GM19395 (cell line): ENCODE measurements around the gene CLSTN2.
"Not testable (repeated sequence)": the region's sequence is repeated elsewhere in the genome, so short reads cannot be mapped to it uniquely, and the experiment has no call there.

ENCODE experiments used
- ATAC-seq: cut with Tn5 transposase; IDR thresholded peaks from one replicate; pipeline ENCODE4 v1.9.1; 2021; ENCODE audit warnings: mild to moderate bottlenecking, moderate library complexity; ENCODE audit not compliant: unreplicated experiment

CLSTN2 gene

DNA sequence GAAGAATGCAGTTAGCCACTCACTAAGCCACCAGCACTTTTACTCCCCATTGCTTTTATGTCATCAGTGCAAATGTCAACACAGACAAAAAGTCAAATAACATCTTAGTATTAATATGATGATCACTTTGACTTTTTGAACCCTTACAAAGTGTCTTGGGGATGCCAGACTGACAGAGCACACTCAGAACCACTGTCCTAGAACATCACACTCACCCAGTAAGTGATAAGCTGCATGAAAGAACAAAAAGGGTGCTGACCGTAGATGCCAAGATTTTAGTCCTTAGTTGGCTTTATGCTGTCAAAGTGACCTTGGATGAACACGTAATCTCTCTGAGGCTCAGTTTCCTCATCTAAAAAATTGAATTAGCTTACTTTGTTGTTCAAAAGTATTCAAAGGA, 463.4 kb downstream of the CLSTN2 start:
- no peak for ATAC-seq

DNA sequence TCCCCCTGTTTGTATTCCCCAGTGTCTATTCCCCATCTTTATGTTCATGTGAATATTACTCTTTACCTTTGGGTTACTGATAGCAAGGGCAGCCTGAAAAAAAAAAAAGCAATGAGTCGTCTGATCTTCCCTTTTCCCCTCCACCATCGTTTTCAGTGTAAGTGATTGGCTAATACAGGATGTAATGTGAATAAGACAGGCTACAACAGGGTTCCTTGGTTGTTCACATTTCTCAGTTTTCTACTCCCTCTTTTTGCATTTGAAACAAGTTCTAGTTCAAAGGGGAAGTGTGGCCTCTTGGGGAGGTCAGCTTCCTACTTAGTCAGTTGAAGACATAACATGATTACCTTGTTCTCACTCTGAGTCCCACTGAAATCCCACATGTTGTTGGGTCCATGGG, 464.9 kb downstream of the CLSTN2 start:
- no peak for ATAC-seq

DNA sequence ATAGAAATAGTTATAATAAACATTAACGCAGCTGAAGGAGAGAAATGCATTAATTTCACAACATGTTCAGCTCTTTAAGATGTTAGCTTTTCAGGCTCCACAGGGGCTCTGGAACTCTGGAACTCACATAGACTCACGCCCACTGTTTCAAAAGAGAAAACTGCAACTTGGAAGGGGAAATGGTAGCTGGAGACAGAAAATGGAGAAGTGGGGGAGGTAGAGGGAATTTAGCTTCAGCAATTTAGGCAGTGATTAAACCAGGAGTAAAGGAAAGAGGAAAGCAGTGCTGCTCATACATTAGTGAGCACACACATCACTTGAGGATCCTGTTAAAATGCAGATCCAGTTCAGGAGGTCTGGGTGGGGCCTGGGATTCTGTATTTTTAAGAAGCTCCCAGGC, 468.1 kb downstream of the CLSTN2 start:
- no peak for ATAC-seq

DNA sequence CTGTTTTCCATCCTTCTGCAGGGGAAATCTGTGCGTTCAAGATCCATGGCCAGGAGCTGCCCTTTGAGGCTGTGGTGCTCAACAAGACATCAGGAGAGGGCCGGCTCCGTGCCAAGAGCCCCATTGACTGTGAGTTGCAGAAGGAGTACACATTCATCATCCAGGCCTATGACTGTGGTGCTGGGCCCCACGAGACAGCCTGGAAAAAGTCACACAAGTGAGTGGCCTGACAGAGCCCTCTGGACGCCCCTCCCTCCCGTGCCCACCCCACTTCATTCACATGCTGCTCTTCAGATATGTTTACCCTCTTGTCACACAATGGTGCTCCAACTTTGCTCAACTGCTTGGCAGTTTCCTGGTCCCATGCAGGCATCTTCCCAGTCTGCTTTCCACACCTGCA, 468.6 kb downstream of the CLSTN2 start:
- no peak for ATAC-seq

DNA sequence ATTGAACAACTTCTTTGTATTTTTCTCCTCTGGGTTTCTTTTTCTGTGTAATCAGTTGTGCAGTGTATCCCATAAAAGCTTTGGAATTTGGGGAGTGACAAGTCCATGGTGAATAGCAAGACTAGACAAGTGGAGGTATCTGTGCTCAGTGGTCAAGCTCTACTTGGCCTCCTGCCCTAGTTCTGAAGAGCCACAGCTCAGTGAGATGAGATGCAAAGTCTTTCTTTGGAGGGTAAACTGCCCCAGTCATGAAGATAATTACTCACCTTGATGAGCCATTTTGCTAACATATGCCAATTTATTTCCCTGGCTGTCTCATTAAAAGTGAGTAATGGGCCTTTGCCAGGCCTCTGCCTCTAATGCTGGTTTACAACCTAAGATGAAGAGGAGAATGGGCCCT, 471.7 kb downstream of the CLSTN2 start:
- ATAC-seq, result no peak

DNA sequence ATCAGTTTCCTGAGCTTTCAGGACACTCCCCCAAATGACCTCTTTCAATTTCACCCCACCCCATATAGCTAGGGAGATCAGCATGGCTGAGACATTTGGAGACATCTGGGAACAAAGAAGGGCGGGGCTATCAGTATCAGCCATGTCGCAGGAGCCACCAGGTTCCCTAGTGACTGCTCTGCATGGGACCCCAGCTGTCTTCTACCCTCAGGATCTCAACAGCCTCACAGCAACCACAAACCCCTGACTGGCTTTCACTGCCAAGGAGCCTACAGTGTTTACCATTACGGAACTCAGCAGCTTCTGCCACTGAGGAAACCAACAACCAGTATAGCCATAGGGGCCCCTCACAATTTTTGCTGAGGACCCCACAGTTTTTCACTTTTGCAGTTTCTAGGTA, 473.3 kb downstream of the CLSTN2 start:
- no peak for ATAC-seq

DNA sequence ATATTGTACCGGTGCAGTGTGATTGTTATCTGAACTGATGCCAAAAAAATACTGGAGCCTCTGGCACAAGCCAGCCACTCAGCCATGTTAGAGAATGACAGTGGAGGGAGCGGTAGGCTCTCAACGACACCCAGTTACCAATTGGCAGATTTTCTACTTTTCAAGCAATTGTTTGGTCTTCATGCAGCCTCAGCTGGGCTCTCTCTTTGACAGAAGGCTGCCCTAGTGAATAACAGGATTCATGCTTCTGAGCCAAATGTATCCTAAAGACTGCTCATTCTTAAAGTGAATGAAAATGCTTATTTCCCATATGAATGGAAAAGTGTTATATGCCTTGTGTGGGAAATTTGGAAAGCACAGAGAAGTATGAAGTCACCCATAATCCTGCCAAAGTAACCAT, 481.7 kb downstream of the CLSTN2 start:
- no peak for ATAC-seq

DNA sequence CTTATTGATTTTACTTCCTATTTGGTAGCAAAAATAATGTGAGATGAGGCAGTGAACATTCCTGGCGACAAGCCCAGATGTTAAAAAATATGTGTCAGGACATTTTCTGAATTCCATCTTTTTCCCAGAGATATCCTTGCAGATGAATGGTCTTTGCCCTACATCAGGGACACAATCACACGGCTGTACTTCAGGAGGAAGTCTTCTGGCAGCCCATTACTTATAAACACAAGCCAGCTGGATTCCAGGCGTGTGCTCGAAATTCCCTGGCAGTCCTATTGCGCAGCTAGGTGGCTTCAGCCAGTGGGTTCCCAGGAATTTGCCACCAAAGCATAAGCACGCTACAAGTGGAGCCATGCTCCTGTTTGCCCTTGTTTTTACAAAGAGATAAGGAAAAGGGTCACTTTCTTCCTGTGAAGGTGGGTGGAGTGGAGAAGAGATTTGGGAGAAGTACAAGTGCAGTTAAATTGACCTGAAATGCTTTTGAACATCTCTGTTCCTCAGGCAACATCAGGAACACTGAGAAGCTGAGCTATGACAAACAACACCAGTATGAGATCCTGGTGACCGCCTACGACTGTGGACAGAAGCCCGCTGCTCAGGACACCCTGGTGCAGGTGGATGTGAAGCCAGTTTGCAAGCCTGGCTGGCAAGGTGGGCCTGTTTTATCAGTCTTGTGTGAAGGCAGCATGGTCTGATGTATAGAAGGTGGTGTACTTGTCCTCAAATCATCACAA, 485.8 kb downstream of the CLSTN2 start:
- no peak for ATAC-seq

DNA sequence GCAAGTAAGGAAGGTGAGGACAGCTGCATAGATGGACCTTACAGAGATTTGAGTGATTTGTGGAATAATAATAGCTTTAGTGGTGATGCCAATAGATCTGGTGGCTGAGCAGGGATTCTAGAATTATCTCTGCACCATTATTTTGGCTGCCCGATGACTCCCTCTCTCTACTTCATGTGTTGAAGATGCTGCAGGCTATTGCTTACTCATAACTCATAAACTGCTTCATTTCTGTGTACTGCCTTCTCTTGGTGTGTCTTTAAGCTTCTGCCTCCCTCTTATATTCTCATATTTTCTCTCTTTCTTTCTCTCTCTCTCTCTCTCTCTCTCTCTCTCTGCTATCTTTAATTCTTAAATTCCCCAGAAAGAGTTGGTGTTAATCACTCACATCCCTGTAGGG, 486.9 kb downstream of the CLSTN2 start:
- ATAC-seq, result no peak

DNA sequence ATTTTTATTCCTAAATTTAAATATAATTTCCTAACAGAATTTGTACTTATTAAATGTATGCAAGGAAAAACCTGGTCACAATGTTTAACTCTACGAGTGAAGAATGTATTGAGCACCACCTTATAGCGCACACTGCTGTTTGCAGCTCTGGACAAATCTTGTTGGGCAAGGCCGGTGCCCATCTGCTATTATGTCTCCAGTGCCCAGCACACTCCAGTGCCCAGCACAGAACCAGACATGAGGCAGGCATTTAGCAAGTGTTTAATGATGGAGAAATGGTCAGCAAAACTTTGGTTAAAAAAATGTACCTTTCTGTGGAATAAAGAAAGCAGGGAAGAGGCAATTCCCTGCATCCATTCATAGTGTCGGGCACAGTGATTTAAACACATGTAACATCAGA, 488.2 kb downstream of the CLSTN2 start:
- no peak for ATAC-seq

DNA sequence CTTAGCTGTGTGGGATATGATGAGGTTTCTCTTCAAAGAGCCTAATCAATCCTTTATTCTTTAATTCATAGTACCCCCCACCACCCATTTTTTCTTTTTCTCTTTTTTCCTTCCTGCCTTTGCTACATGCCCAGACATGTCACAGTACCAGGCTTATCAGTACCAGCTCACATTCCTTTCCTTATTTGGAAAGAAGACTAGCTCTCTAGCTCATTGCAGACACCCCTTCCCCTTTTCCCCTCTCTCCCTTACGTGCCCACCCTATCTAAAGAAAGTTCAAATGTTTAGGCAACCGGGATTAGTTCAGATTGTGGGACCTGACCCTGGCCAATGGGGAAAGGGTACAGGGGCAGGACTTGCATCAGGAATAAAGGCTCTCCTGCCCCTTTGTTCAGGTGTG, 488.6 kb downstream of the CLSTN2 start:
- not testable (repeated sequence) for ATAC-seq

DNA sequence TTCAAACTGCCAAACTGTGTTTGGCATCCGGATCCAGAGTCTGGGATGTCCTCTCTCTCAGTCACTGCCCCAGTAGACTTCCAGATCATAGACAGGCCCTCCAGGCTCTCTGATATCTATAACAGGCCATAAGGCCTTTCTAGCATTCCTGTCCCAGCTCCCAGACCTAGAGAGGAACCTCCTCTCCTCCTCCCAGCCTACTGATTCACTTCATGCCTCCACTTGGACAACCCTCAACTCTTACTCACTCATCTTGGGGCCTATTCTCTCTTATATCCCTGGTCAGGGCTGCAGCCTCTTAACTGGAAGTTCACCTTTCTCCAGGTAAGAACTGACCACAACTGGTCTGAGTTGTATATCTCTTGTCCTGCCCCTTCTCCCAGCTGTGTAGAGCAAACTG, 489.2 kb downstream of the CLSTN2 start:
- no peak for ATAC-seq

DNA sequence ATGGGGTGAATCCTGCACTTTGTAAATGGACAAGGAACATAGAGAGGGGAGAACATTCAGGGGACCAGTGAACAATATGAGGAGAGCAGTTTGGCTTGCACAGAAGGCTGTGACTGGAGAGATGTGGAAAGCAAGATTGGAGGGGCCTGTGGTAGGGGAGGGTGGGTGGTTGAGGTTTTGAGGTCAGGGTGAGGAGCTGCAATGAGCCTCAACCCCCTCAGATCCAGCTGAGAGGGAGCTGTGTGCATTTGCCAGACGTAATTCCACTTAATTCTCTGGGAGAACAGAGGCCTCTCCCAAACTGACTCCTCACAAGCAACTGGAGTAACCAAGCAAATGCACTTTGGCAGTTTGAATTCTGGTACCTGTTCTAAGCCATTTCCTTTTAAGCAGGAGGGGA, 489.7 kb downstream of the CLSTN2 start:
- ATAC-seq, result no peak

DNA sequence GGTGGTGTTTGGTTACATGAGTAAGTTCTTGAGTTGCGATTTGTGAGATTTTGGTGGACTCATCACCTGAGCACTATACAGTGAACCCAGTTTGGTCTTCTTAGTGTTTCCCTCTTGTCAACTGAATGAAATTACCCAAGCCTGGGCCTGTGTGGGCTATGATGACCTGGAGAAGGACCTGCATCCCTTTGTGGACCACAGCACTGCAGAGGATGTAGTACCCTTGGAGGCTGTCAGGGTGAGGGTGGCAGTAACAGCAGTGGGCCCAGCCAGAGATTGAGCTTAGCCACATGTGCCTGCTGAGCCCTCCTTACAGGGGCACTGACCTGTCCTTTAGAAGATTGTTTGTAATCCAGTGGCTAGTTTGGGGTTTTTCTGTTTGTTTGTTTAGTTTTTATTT, 492.8 kb downstream of the CLSTN2 start:
- no peak for ATAC-seq

DNA sequence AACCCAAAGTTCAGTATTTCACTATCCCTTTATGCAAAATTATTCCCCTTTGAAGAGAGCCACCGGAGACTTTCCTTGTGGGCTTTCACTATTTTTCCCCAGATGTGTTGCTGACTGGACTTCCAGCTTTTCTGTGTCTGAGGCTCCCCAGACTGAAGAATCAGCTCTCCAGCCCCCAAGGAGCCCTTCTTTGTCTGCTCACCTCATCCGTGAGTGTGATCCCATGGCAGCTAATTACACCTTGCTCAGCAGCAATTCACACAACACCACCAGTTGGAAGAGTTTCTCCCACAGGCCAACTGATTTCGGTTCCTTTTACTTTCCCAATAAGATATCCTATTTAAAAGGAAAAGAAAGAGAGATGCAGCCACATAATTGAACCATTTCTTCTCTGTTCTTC, 493.4 kb downstream of the CLSTN2 start:
- no peak for ATAC-seq

DNA sequence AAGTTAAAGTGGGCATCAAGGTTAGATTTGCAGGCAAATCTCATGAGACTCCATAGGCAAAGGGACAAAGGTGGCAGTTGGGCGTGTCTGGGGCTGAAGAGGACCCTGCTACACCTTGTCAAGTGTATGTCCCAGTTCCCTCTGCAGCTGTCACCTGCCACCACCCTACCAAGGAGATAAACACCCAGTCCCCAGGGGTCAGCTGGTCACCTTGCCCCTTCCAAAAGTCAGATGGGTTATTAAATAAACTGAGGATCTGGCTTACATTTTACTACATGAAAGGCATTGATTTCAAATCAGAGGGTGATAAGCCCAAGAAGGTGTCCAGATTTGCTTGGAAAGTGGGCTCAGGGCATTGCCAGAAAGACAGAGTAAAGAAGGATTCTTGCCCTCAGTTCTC, 494.8 kb downstream of the CLSTN2 start:
- ATAC-seq, result no peak

DNA sequence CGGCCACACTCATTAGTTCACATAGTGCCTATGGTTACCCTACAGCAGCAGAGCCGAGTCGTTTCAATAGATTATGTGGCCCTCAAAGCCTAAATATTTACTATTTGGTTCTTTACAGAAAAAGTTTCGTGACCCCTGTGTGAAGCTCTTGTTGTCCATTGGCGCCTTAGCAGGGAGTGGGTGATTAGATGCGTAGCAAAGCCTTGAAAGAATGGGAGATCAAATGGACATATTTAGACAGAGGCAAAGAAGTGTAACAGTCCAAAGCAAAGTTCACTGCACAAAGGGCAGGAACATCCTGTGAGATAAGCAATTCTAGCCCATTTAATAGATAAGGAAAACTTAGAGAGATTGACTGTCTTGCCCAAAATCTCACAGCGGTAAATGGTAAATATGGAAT, 495.5 kb downstream of the CLSTN2 start:
- ATAC-seq, result no peak

DNA sequence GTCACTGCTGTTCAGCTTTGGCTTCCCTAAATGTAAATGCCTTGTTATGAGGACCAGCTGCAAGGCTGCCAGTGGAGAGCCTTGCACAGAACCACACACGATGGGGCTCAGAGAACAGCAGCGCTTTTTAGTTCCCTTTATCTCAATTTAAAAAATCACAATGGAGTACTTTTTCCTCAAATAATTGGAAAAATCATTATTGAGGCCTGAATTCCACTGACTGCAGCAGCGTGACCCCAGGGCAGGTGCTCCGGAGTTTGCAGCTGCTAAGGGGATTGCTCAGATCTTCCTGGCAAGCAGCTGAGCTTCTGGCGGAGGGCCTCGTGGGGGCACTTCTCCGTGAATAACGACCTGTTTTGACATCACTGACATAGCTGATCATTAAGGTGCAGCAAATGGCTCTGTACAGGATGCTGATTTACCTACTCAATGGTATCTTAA, 497.3 kb downstream of the CLSTN2 start:
- ATAC-seq, result no peak

DNA sequence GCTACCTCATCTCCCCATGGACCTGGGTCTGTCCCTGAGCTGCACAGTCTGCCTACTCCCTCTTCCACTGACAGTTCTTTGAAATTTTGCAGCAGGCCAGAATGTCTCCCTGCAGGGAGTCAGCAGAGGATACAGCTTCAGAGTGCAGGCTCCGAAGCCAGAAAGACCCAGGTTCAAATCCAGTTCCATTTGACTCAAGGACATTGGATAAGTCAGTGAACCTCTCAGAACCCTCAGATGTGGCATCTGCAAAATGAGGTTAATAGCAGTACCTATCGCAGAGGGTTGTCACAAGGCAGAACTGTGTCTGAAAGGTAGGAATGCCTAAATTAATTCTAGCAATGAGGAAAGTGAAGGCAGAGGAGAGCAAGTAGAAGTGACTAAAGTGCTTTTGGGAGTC, 498.4 kb downstream of the CLSTN2 start:
- ATAC-seq, result no peak

DNA sequence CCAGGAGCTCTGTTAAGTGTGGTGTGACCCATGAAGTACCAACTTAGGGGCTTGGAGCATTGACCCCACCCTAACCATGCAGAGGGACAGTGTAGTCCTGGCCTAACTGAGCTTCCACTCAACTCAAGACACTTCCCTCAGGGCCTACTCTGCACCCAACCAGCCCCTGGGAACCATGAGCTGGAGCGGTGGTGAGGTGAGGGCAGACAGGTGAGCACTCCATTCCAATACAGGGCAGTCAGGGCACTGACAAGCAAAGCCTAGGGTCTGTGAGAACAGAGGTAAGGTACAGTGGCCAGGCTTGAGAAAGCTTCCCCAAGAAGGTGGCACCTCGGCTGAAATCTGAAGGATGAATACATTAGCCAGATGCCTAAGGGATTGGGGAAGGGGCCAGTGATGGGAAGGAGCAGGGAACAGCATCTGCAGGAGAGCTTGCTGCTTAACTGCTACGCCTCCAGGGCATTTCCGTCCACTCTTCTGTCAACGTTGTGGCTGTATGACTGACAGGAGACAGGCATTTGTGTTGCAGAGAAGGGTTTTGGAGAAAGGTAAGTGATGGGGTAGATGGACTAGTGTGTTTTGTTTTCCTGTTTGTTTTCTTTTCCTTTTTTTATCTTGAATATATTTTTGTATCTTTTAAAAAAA, 499.4 kb downstream of the CLSTN2 start:
- no peak for ATAC-seq

DNA sequence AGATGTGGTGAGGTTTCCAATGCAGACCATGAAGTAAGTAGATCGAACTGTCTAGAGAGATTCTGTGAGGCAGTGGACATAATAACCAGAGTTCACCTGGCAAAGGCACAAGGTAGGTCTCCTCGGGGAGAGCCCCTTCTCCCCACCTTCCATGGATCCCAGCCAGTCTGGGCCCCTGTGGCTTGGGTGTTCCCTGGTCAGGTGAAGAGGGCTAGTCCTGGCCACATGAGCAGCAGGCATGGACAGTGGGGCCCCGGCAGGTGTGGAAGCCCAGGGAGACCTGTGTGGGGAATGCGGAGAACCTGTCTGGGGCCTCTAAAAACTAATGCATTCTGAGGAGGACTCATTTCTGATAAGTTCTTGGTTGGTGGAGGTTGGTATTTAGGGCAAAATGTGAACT, 501.4 kb downstream of the CLSTN2 start:
- no peak for ATAC-seq

DNA sequence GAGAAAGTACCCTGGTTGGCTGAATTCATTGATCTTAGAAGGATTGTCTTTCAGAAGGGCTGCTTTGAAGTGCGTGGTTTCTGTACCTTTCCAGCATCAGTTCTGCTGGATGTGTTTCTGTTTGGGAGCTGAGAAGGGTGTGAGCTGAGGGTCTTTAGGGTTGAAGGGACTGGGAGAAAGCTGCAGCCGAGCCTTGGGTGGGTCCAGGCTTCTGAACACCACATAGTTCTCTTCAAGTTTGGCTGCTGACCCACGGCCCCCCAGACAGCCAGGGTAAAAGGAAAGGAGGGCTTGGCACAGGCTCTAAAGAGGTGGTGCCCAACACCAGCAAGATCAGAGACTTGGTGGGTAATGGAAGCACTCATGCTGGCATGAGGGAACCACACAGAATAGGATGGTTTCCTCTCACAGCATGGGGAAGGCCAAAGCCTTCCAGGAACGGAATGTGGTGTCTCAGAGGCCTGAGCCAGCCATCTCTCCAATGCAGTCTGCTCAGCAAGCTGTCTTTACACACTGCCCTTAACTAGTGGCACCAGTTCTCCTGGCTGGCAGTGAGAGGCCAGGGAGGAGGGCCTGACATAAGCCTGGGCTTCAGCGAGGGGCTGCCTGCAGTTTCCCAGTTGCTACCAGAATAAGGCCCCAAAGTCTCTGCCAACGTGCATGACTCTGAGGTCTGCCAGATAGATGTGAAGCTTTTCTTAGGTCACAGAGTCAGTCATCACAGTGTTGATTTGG, 503.9 kb downstream of the CLSTN2 start:
- ATAC-seq, result no peak
